GM18951 (cell line): ENCODE results near the gene KCNJ14.

Experiments
- POLR2A ChIP-seq: IDR thresholded peaks from 4 replicates; pipeline ENCODE4 v1.6.1; 2011; ENCODE audit warnings: mild to moderate bottlenecking; ENCODE audit not compliant: insufficient read length, insufficient read depth; ENCODE audit errors: extremely low read depth
- in situ Hi-C: fragments of 300-500 bp; cut with MboI; formaldehyde crosslinking; loops from one replicate; pipeline ENCODE4 v1.12.0; 2022; ENCODE audit warnings: low sequenced_read_pairs, mixed read lengths, inconsistent platforms; ENCODE audit not compliant: unreplicated experiment

The KCNJ14 gene

GRCh38 chr19:48441360-48442050, 13.9 kb upstream of the KCNJ14 start:
- no peak for TF ChIP-seq POLR2A
- in situ Hi-C loops, result no loop called here

GRCh38 chr19:48442116-48443035, 13.0 kb upstream of the KCNJ14 start:
- in situ Hi-C loops, result no loop called here
- no peak for TF ChIP-seq POLR2A

- in situ Hi-C loops, result no loop called here
- no peak for TF ChIP-seq POLR2A
These were observed 12.1 kb upstream of the KCNJ14 start for GRCh38 chr19:48443256-48443655.

- TF ChIP-seq POLR2A, result no peak
- in situ Hi-C loops, result no loop called here
These were observed 11.6 kb upstream of the KCNJ14 start for GRCh38 chr19:48443731-48444128.

- TF ChIP-seq POLR2A, result no peak
- in situ Hi-C loops, result no loop called here
These were observed 11.0 kb upstream of the KCNJ14 start for GRCh38 chr19:48444129-48444935.

- in situ Hi-C loops, result no loop called here
- TF ChIP-seq POLR2A, result no peak
These were observed 10.5 kb upstream of the KCNJ14 start for GRCh38 chr19:48444936-48445200.

GRCh38 chr19:48445256-48445605, 10.1 kb upstream of the KCNJ14 start:
- no peak for TF ChIP-seq POLR2A
- in situ Hi-C loops, result no loop called here

GRCh38 chr19:48445606-48446481, 9.5 kb upstream of the KCNJ14 start, which contains the start of gene GRWD1:
Gene GRWD1, plus strand, starts transcription at chr19:48445983. Its CDS starts 23 bp downstream, at chr19:48446006.
- in situ Hi-C loops, result no loop called here
- TF ChIP-seq POLR2A, result peak; percentile 81

GRCh38 chr19:48446579-48446978, 8.8 kb upstream of the KCNJ14 start:
- no peak for TF ChIP-seq POLR2A
- in situ Hi-C loops, result no loop called here

- no peak for TF ChIP-seq POLR2A
- in situ Hi-C loops, result no loop called here
These were observed 6.8 kb upstream of the KCNJ14 start for GRCh38 chr19:48448563-48448962.

GRCh38 chr19:48450441-48450840, 4.9 kb upstream of the KCNJ14 start:
- in situ Hi-C loops, result no loop called here
- no peak for TF ChIP-seq POLR2A

- in situ Hi-C loops, result no loop called here
- no peak for TF ChIP-seq POLR2A
These were observed 4.5 kb upstream of the KCNJ14 start for GRCh38 chr19:48450863-48451262.
